Neural progenitor cell (in vitro differentiated cells): ENCODE results near the gene FSTL4. TPM values are rescaled to one million over a fixed set of nuclear protein-coding genes. Genes with fewer than 3 reads are reported as not detected.
A peak's percentile ranks its signal among the peaks of the same experiment; 100 is the strongest.

Experiments
- DNase-seq: peaks from one replicate; pipeline ENCODE4 v3.0.0-alpha.2; 2016; ENCODE audit warnings: low spot score
- H2AFZ ChIP-seq: fragments of 200-600 bp; sonication (generic); replicated peaks from 2 replicates; pipeline ENCODE4 v1.6.1; 2016; ENCODE audit warnings: antibody characterized with exemption
- H3F3A ChIP-seq: fragments of 200-600 bp; sonication (generic); 2 replicates; pipeline ENCODE4 v1.6.1; 2016; ENCODE audit warnings: antibody characterized with exemption, low read depth
- H3K27ac ChIP-seq: fragments of 200-600 bp; sonication (generic); 2 replicates; pipeline ENCODE4 v1.5.1; 2016; ENCODE audit warnings: mild to moderate bottlenecking
- H3K27me3 ChIP-seq: fragments of 200-600 bp; sonication (generic); 2 replicates; pipeline ENCODE4 v1.6.1; 2016; ENCODE audit warnings: mild to moderate bottlenecking, moderate library complexity
- H3K36me3 ChIP-seq: fragments of 200-600 bp; sonication (generic); 2 replicates; pipeline ENCODE4 v1.5.1; 2016
- H3K4me1 ChIP-seq: fragments of 200-600 bp; sonication (generic); 2 replicates; pipeline ENCODE4 v1.6.1; 2016; ENCODE audit warnings: mixed run types
- H3K4me2 ChIP-seq: fragments of 200-600 bp; sonication (generic); 2 replicates; pipeline ENCODE4 v1.6.1; 2016
- H3K4me3 ChIP-seq: fragments of 200-600 bp; sonication (generic); 2 replicates; pipeline ENCODE4 v1.5.1; 2016
- H3K79me2 ChIP-seq: fragments of 200-600 bp; sonication (generic); 2 replicates; pipeline ENCODE4 v1.6.1; 2016; ENCODE audit warnings: low read depth
- H3K9ac ChIP-seq: fragments of 200-600 bp; sonication (generic); 2 replicates; pipeline ENCODE4 v1.6.1; 2016
- H3K9me3 ChIP-seq: fragments of 200-600 bp; sonication (generic); 2 replicates; pipeline ENCODE4 v1.5.1; 2016; ENCODE audit warnings: low read depth
- H4K20me1 ChIP-seq: fragments of 200-600 bp; sonication (generic); 2 replicates; pipeline ENCODE4 v1.6.1; 2016; ENCODE audit warnings: low read depth
- H3K27ac Mint-ChIP-seq: 3 replicates; pipeline ENCODE4 v1.8.0; 2021; ENCODE audit warnings: mixed read lengths
- H3K27me3 Mint-ChIP-seq: 2 replicates; pipeline ENCODE4 v1.8.0; 2022; ENCODE audit warnings: low read depth, mild to moderate bottlenecking, inconsistent platforms, moderate library complexity, mixed read lengths; ENCODE audit not compliant: insufficient read depth
- H3K36me3 Mint-ChIP-seq: 3 replicates; pipeline ENCODE4 v1.8.0; 2021; ENCODE audit warnings: mixed read lengths
- H3K4me1 Mint-ChIP-seq: 3 replicates; pipeline ENCODE4 v1.8.0; 2021; ENCODE audit warnings: mixed read lengths
- H3K4me3 Mint-ChIP-seq: 3 replicates; pipeline ENCODE4 v1.8.0; 2021; ENCODE audit warnings: mild to moderate bottlenecking, moderate library complexity, mixed read lengths
- H3K9me3 Mint-ChIP-seq: 3 replicates; pipeline ENCODE4 v1.8.0; 2020; ENCODE audit warnings: mixed read lengths
- CTCF ChIP-seq: fragments of 200-600 bp; sonication (generic); IDR thresholded peaks from 2 replicates; pipeline ENCODE4 v1.5.1; 2017; ENCODE audit warnings: antibody characterized with exemption, mild to moderate bottlenecking
- EZH2 ChIP-seq: fragments of 200-600 bp; sonication (generic); IDR thresholded peaks from 2 replicates; pipeline ENCODE4 v1.6.1; 2017; ENCODE audit warnings: antibody characterized with exemption, mild to moderate bottlenecking, moderate library complexity
- EZH2phosphoT487 ChIP-seq: fragments of 200-600 bp; sonication (generic); IDR thresholded peaks from 2 replicates; pipeline ENCODE4 v1.6.1; 2017; ENCODE audit warnings: antibody characterized with exemption
- total RNA-seq: library from RNA; depleted of rRNA; stranded (reverse); fragments of >200 nt; gene quantifications from 2 replicates; pipeline ENCODE4 v1.2.3, GENCODE V29; 2015; ENCODE audit warnings: low replicate concordance

FSTL4 gene
- total RNA-seq, 1 donor from 2014 or later: 0.95 TPM

- no peaks in the 10 kb centered on the region for H3K9me3 ChIP-seq
- no peaks in the 10 kb centered on the region for H3K27me3 ChIP-seq
- peak; percentile 26 for DNase-seq
- peaks cover 10% of the 10 kb centered on the region for H3K4me1 ChIP-seq
- H3K4me2 ChIP-seq: no peak overlapping the region
- H3K4me3 ChIP-seq: no peak overlapping the region
- H4K20me1 ChIP-seq: no peaks in the 10 kb centered on the region
- H3K9ac ChIP-seq: no peak overlapping the region
- peaks cover 2% of the 10 kb centered on the region for H3K9me3 Mint-ChIP-seq
- H3K4me1 Mint-ChIP-seq: peaks cover 25% of the 10 kb centered on the region
- peaks cover 4% of the 10 kb centered on the region for H3F3A ChIP-seq
- H3K27ac Mint-ChIP-seq: no peak overlapping the region
- no peaks in the 10 kb centered on the region for H3K79me2 ChIP-seq
- no peak overlapping the region for H3K27ac ChIP-seq
- no peaks in the 10 kb centered on the region for H3K36me3 ChIP-seq
- TF ChIP-seq CTCF (no peak), EZH2phosphoT487 (no peak), EZH2 (no peak)
- no peaks in the 10 kb centered on the region for H3K36me3 Mint-ChIP-seq
- H3K4me3 Mint-ChIP-seq: no peak overlapping the region
- H2AFZ ChIP-seq: no peak overlapping the region
- H3K27me3 Mint-ChIP-seq: peaks cover 3% of the 10 kb centered on the region
Measured at GRCh38 chr5:133644000-133644865, 31.9 kb upstream of the FSTL4 start.

- H3K4me3 ChIP-seq: no peak overlapping the region
- Mint-ChIP-seq H3K4me3 (no peak overlapping the region), H3K27ac (no peak overlapping the region), H3K27me3 (peaks cover 3% of the 10 kb centered on the region), H3K36me3 (no peaks in the 10 kb centered on the region), H3K9me3 (peaks cover 2% of the 10 kb centered on the region), H3K4me1 (peaks cover 28% of the 10 kb centered on the region)
- no peaks in the 10 kb centered on the region for H3K79me2 ChIP-seq
- TF ChIP-seq CTCF: no peak
- TF ChIP-seq EZH2: no peak
- TF ChIP-seq EZH2phosphoT487: no peak
- H3K36me3 ChIP-seq: no peaks in the 10 kb centered on the region
- no peak for DNase-seq
- H4K20me1 ChIP-seq: no peaks in the 10 kb centered on the region
- no peak overlapping the region for H2AFZ ChIP-seq
- H3K27me3 ChIP-seq: no peaks in the 10 kb centered on the region
- H3K9me3 ChIP-seq: no peaks in the 10 kb centered on the region
- H3K27ac ChIP-seq: no peak overlapping the region
- H3K9ac ChIP-seq: no peak overlapping the region
- peaks cover 4% of the 10 kb centered on the region for H3F3A ChIP-seq
- peaks cover 10% of the 10 kb centered on the region for H3K4me1 ChIP-seq
- H3K4me2 ChIP-seq: no peak overlapping the region
Measured at GRCh38 chr5:133643365-133643764, 31.0 kb upstream of the FSTL4 start.

GRCh38 chr5:133642153-133642722 is 29.9 kb upstream of the FSTL4 start:
- no peak for TF ChIP-seq EZH2phosphoT487
- no peak for TF ChIP-seq CTCF
- no peak for TF ChIP-seq EZH2
- Histone ChIP-seq H3K9ac (no peak overlapping the region), H3K4me1 (peaks cover 10% of the 10 kb centered on the region), H3F3A (peaks cover 4% of the 10 kb centered on the region), H3K4me2 (no peak overlapping the region), H4K20me1 (no peaks in the 10 kb centered on the region), H2AFZ (peak overlapping the region; percentile 13), H3K27me3 (no peaks in the 10 kb centered on the region), H3K36me3 (no peaks in the 10 kb centered on the region), H3K9me3 (no peaks in the 10 kb centered on the region), H3K79me2 (no peaks in the 10 kb centered on the region), H3K27ac (no peak overlapping the region), H3K4me3 (no peak overlapping the region)
- Mint-ChIP-seq H3K27me3 (peaks cover 3% of the 10 kb centered on the region), H3K4me3 (no peak overlapping the region), H3K36me3 (no peaks in the 10 kb centered on the region), H3K4me1 (peaks cover 28% of the 10 kb centered on the region), H3K9me3 (no peaks in the 10 kb centered on the region), H3K27ac (no peak overlapping the region)
- DNase-seq: no peak
